T follicular helper cell (primary cell): ENCODE data around the gene UGT2B15.
"Not testable (repeated sequence)": the region's sequence is repeated elsewhere in the genome, so short reads cannot be mapped to it uniquely, and the experiment has no call there.

ENCODE experiments used
- DNase-seq: peaks from one replicate; pipeline ENCODE4 v3.0.0-alpha.2; 2020; ENCODE audit warnings: low read depth
- total RNA-seq, 2 experiments: gene quantifications; one replicate each; lab custom pipeline; 2026; lab: John Stamatoyannopoulos, UW

UGT2B15 gene
- 0 reads per million in 2 experiments for total RNA-seq

DNA sequence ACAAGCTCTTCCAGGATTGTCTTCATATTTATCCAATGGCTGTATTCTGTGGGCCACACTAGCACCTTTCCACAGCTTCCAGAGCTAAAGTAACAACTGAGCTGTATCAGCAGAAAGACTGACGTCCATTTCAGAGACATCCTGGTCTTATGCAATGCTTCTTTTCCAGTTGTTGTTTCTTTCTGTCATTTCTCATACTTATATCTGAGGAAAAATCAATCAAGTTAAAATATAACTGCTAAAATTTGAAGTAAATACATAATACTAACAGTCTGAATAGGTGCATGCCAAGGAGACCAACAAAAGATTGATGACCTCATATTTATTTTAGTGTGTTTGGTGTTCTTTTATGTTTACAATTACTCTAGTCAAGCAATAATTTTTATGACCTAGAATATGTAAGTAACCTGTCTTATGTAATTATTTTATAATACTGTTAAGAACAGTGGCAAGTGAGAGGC is at the start of gene UGT2B15:
TSS of gene UGT2B15 (minus strand) at position 174 of the 461 bp plus-strand sequence. CDS start at position 140, 34 bp downstream.
- not testable (repeated sequence) for DNase-seq

DNA sequence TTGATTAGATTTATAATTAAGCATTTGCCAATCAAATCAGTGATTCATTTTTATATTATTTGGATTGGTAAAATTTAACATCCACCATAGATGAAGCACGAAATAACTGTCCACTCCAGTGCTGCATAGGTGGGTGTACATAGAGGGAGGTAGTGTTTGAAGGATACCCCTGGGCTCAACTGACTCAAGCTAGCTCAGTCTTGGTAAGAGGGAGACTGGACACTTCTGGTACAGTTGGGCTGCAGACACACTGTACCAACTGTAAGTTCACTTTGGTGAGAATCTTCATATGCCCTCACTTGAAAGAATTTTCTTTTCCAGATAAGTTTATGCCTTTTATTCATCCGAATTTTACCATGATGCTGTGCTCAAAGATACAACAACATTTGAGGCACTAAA is 48.6 kb upstream of the UGT2B15 start:
- no peak for DNase-seq

DNA sequence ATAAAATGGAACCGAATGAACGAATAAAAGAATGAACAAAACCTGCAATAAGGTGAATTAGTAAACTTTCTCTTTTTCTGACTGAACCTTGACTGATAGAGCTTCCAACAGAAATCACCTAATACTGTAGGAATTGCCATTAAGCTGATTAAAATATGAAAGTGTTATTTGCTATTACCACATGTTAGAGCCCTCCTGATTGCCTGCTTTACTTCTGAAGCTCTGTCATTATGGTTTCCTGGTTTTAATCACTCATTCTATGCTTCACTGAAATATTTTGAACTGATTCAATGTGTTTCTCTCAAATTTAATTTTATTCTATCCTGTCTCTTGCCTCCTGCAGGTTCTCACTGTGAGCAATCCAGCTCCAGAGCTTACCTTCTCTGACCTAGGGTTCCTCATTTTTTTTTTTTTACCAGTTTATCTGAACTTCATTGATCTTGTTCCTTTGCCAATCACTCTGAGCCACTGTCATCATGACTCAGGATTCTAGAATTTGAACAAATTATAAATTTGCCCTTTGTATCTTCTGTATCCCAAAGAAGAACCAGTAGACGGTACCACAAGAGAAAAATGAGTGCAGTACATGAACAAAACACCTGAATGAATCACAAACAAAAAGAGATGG is 48.1 kb upstream of the UGT2B15 start:
- no peak for DNase-seq

DNA sequence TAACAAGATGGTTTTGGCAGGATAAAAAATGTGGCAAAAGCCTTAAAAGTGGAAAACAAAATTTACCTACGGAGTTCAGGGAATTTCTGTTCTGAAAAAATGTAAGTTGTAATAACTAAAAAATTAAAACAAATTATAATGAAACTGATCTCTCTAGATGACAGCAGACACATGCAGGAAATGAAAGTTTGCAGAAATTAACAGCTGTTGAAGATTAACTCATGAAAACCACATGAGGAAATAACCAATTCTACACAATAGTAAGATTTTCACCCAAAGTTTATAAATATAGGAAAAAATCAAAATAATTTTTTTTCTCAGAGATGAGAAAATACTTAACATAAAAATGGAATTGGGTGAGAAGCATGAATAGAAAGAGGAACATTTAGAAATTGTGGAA is 47.5 kb upstream of the UGT2B15 start:
- DNase-seq, result no peak

DNA sequence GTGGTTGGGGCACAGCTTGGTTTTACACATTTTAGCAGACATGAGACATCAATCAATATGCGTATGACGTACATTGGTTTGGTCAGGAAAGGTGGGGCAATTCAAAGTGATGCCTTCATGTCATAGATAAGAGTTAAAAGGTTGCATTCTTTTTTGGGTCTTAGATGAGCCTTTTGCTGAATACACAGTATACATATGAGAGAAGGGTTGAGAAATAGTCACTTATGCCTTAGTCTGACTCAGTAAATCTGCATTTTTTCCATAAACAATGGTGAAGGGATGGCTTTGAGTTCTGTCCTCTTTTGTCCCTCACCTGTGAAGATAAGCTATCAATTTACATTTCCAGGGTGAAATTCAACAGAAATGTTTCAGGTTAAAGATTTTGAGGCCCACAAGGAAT is 43.9 kb upstream of the UGT2B15 start:
- no peak for DNase-seq

DNA sequence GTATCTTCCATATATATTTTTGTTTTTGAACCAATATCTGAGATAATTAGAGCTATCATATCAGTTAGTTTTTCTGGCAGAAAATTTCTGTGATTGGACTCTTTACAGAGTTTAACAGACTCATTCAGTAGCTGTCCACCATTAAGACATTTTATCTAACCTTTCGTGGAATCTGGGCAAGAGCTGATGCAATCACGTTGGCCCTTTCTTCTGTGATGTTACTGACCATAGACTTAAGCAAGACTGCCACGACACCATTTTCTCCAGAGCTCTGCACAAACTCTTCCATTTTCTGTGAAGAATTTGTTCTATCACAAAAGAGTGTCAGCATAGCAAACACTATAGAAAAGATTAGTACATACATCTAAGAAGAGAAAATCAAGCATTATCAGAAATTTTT is 41.8 kb upstream of the UGT2B15 start:
- DNase-seq, result no peak

DNA sequence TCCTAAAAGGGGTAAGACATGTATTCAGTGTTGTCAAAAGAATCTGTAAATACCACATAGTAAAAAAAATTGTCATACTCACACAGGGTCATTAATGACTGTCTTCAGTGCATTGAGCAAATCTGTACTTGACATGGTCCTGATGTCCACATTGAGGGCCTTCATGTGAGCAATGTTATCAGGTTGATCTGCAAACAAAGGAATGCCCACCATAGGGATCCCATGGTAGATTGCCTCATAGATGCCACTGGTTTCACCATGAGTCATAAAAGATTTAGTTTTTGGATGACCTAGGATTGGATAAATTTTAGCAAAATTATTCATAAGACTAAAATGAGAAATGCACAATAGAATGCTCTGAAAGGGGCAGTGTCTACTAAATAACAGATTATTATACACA is 38.1 kb upstream of the UGT2B15 start:
- no peak for DNase-seq

DNA sequence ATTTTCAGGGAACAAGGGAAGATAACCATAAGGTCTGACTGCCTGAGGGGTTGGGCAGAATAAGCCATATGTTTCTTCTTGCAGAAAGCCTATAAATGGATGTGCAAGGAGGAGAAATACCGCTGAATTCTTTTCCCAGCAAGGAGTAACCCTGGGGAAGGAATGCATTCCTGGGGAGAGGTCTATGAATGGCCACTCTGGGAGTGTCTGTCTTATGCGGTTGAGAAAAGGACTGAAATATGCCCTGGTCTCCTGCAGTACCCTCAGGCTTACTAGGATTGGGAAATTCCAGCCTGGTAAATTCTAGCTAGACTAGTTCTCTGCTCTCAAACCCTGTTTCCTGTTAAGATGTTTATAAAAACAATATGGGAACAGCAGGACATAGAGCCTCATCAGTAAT is 32.7 kb upstream of the UGT2B15 start:
- DNase-seq, result not testable (repeated sequence)

DNA sequence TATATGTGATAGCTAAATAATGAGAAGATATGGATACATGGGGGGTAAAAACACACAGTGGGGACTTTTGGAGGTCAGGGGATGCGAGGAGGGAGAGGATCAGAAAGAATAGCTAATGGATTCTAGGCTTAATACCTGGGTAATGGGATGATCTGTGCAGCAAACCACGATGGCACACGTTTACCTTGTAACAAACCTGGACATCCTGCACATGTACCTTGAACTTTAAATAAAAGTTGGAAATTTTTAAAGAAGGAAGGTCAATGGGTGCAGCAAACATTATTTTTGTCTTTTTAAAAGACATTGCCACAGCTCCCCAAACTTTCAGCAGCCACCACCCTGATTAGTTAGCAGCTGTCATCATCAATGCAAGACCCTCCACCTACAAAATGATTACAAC is 29.7 kb upstream of the UGT2B15 start:
- DNase-seq, result no peak

DNA sequence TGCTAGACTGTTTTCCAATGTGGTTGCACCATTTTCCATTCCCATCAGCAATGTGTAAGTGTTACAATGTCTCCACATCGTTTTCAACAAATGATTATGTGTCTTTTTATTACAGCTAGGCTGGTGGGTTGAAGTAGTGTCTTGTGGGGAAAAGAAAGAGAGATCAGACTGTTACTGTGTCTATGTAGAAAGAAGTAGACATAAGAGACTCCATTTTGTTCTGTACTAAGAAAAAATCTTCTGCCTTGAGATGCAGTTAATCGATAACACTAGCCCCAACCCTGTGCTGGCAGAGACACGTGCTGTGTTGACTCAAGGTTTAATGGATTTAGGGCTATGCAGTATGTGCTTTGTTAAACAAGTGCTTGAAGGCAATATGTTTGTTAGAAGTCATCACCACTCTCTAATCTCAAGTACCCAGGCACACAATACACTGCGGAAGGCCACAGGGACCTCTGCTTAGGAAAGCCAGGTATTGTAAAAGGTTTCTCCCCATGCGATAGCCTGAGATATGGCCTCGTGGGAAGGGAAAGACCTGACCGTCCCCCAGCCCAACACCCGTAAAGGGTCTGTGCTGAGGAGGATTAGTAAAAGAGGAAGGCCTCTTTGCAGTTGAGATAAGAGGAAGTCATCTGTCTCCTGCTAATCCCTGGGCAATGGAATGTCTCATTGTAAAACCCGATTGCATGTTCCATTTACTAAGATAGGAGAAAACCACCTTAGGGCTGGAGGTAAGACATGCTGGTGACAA is 23.0 kb upstream of the UGT2B15 start:
- DNase-seq, result no peak

DNA sequence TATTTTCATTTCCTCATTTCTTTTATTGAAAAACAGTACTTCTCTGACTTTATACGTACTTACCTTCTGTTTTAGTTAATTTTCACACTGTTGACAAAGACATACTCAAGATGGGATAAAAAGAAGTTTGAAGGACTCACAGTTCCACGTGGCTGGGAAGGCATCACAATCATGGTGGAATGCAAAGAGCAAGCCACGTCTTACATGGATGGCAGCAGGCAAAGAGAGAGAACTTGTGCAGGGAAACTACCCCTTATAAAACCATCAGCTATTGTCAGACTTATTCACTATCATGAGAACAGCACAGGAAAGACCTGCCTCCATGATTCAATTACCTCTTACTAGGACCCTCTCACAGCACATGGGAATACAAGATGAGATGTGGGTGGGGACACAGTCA is 20.7 kb upstream of the UGT2B15 start:
- no peak for DNase-seq

DNA sequence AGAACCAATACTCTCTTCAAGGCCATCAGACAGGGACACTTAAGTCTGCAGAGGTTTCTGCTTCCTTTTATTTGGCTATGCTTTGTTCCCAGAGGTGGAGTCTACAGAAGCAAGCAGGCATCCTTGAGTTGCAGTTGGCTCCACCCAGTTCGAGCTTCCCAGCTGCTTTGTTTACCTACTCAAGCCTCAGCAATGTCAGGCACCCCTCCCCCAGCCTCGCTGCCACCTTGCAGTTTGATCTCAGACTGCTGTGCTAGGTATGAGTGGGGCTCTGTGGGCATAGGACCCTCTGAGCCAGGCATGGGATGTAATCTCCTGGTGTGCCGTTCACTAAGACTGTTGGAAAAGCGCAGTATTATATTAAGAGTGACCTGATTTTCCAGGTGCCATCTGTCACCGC is 12.6 kb upstream of the UGT2B15 start:
- no peak for DNase-seq

DNA sequence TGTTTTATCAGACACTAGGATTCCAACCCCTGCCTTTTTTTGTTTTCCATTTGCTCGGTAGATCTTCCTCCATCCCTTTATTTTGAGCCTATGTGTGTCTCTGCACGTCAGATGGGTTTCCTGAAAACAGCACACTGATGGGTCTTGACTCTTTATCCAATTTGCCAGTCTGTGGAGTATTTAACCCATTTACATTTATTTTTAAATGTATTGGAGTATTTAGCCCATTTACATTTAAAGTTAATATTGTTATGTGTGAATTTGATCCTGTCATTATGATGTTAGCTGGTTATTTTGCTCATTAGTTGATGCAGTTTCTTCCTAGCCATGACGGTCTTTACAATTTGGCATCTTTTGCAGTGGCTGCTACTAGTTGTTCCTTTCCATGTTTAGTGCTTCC is 10.8 kb upstream of the UGT2B15 start:
- not testable (repeated sequence) for DNase-seq

DNA sequence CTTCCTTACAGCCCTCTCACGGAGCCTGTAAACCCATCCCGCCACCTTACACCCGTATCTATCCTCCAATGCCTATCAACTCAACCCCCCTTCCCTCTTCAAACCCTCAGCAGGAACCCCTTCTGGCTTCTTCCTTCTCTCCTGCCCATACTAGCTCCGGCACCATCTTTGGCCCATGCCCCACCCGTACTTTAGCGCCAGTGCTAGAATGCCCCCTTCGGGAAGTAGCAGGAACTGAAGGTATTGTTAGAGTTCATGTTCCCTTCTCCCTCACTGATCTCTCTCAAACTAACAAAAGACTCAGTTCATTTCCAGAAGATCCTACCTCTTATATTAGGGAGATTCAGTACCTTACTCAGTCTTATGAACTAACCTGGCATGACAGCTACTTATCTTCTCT is 2.7 kb upstream of the UGT2B15 start:
- no peak for DNase-seq

DNA sequence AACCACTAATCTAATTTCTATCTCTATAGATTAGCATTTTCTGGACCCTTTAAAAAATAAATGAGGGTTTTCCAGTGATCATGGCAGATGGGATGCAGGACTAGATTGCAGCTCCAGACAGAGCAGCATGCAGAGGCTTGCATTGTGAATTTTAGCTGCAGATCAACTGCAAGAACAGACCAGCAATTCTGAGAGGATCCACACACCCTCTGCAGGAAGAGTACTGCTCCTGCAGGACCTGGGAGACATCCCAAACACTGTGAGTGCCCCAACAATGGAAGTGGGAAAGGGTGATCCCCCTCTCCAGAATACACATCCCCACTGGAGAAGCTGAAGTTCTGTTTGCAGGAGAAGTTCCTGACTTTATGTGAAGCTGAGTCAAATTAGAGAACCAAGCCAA is 765 bp upstream of the UGT2B15 start:
- DNase-seq, result not testable (repeated sequence)

DNA sequence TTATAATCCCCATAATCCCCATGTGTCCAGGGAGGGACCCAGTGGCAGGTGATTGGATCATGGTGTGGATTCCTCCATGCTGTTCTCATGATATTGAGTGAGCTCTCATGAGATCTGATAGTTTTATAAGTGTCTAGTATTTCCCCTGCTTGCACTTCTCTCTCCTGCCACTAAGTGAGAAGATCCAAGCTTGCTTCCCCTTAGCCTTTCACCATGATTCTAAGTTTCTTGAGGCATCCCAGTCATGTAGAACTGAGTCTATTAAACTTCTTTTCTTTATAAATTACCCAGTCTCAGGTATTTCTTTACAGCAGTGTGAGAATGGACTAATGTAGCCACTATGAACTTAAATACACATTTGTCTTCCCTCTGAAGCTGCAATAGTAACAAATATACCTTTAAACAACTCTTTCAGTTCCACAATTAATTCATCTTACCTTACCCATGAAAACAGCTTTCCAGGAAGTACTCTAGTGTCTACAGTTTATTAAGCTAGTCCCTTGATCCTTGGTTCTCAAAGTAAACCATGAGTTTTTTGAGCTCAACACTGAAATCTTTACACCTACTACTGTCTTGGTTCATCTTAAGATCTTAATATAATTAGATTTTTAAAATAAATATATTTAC is 1.8 kb downstream of the UGT2B15 start:
- DNase-seq, result not testable (repeated sequence)

DNA sequence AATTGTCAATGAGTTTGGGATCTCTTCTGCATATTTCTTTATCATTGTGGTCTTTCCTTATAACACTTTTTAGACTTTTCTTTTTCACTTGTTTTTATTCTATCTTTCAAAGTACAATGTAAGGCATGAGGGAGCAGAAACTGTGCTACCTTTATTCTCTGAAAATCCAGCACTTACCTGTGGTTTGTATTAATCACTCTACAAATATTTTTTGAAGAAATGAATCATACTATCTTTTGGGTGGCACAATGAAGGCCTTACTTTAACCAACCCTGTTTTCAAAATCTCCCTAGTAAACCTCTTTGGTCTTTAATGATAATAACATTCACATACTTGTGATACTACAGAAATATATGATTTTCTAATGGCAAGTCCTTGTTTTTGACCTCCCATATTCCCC is 2.9 kb downstream of the UGT2B15 start:
- not testable (repeated sequence) for DNase-seq

DNA sequence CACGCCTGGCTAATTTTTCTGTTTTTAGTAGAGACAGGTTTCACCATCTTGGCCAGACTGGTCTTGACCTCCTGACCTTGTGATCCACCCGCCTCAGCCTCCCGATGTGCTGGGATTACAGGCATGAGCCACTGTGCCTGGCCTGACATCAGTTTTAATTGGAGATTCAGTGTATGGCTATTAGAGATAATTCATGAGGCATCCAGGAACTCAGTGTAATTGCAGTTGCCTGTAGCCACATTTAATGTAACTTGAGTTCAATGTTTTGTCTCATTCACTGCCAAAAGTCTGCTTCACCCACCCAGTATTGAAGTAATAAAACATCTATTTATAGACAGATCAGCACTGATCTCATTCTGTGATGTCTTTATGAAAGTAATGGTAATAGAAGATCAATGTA is 5.7 kb downstream of the UGT2B15 start:
- not testable (repeated sequence) for DNase-seq

DNA sequence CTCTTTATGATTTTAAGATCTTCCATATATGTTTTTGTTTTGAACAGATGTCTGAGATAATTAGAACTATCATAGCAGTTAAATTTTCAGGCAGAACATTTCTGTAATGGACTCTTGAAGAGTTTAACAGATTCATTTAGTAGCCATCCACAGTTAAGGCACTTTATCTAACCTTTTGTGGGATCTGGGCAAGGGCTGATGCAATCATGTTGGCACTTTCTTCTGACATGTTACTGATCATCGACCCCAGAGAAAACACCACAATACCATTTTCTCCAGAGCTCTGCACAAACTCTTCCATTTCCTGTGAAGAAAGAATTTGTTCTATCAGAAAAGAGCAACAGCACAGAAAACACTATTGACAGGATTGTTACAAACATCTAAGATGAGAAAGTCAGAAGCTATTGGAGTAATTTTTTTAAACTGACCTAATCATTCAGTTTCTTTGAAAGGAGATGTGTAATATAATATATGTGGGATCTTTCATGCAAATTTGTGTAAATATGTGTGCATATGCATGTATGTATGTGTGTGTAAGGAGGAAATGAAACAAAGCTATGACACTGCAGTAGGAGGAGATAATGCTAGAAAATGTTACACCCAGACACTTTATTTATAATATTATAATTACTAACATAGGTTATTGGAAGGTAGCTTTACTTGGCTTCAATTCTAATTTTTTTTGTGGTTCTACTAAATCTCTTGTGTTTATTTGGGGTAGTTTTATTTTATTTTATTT is 7.4 kb downstream of the UGT2B15 start:
- not testable (repeated sequence) for DNase-seq

DNA sequence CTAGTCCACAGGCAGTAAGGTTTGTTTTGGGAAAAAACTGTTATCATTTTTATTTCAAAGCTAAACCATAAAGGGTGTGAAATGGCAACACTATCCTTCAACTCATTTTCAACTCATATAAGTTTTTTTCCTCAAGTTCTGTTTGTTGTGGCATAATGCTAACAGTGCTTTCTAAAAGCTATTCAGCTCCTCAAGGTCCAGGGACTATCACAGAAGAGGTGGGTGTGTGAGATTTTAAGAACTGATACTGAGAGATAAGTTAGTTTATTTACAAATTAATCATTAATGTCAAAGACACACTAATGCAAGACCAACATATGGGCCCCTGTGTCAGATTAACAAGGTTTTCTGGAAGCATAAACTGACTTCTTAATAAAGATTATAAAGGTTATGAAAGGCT is 11.8 kb downstream of the UGT2B15 start:
- no peak for DNase-seq

DNA sequence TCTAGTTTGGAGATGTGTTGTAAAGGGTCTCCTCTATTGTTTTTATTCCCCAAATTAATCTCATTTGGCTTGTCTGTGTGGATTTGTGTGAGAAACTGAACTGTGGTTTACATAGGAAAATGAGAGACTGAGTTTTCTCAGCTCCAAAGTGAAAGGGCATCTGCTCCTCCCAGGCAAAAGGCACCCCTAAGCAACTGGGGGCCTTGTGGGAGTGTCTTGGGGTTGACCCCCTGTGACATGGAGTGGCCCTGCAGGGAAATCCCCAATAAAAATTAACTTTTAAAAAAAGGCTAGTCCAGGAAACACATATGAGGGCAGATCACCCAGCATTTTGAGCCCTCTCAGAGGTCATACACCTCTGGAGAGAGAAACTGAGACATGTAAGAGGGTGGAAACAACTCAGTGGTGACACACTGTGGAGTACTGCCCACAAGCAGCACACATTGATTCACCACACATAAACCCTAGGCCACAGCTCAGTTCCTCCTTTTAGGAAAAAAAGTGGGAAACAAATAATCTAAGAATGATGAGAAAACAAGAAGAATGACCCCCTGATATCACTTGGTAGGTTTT is 13.3 kb downstream of the UGT2B15 start:
- not testable (repeated sequence) for DNase-seq

DNA sequence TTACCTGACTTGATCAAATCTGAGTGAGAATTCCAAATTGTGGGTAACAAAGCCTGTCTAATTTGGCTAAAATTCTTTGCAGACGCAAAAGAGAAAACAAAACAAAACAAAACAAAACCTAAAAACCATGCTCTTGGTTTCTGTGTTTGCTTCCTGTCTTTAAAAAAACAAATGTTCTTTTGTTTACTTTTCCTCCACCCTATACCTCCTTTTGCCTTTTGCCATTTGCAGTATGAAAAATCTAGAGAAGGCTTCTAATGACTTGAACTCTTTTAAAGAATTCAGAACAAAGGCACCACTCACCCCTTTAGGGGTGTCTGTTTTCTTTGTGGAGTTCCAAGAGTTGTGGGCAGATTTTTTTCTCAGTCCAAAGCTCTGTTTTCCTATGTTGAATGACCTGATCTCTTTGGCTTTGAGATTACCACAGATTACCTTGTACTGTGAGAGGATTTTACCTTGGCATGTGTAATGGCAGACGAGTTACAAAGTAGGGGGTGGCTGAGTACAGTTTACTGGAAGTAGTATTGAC is 13.9 kb downstream of the UGT2B15 start:
- not testable (repeated sequence) for DNase-seq
